ENCODE data around the gene SLC38A11. TPM values are rescaled to one million over a fixed set of nuclear protein-coding genes. Genes with fewer than 3 reads are reported as not detected.
"Not testable (repeated sequence)": the region's sequence is repeated elsewhere in the genome, so short reads cannot be mapped to it uniquely, and the experiment has no call there.

SLC38A11 gene
- total and polyA plus RNA-seq, 4 experiments from 2014 or later: not detected

- POLR2A ChIA-PET (ENCODE audit: partially characterized antibody); H3K27ac Mint-ChIP-seq; H3K4me3 ChIP-seq (ENCODE audit: low read length in 2 of 2); H3K27me3 ChIP-seq (ENCODE audit: insufficient read depth, low read length); H3K9me3 Mint-ChIP-seq; H3K36me3 ChIP-seq (ENCODE audit: insufficient read depth, low read length); H3K4me3 Mint-ChIP-seq; H3K4me1 ChIP-seq (ENCODE audit: insufficient read depth, low read length); H3K36me3 Mint-ChIP-seq; H3K9me3 ChIP-seq (ENCODE audit: control insufficient read depth in 1 of 2, low read length in 2 of 2); intact Hi-C loops (cut with micrococcal nuclease); DNase-seq; H3K27ac ChIP-seq (ENCODE audit: low read depth, low read length); H3K27me3 Mint-ChIP-seq; H3K4me1 Mint-ChIP-seq; CTCF ChIA-PET (ENCODE audit: partially characterized antibody): not testable (repeated sequence)
These were observed 25.4 kb upstream of the SLC38A11 start for GRCh38 chr2:164980688-164981087.

DNA sequence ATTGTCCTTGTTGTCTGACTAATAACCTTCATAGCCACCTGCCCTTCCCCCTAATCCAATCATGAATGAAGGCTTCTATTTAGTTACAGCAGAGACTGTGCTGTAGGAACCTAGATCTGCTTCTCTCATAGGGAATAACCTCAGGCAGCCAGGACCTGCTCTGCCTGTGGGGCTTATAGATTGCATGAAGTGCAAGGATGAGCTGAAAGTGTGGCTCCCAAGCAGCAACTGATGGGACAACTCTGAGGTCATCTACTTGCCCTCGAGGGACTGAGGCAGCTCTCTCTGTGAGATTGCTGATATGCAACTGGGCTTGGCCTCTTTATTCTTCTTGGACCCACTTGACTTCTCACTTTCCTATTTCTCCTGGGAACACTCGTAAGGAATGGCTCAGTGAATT, 23.8 kb upstream of the SLC38A11 start:
- POLR2A ChIA-PET (ENCODE audit: partially characterized antibody): no interaction called here
- no peaks in the 10 kb centered on the region for H3K9me3 ChIP-seq (ENCODE audit: control insufficient read depth in 1 of 2, low read length in 2 of 2)
- H3K36me3 ChIP-seq (ENCODE audit: insufficient read depth, low read length): no peaks in the 10 kb centered on the region
- Mint-ChIP-seq H3K27me3 (peaks cover 0 to 1% of the 10 kb centered on the region in 2 donors), H3K36me3 (no peaks in the 10 kb centered on the region), H3K4me1 (peaks cover 0 to 2% (median 0%) of the 10 kb centered on the region in 4 donors), H3K27ac (no peak overlapping the region), H3K4me3 (no peak overlapping the region), H3K9me3 (no peaks in the 10 kb centered on the region)
- intact Hi-C loops (cut with micrococcal nuclease): no loop called here
- no peak overlapping the region for H3K4me3 ChIP-seq (ENCODE audit: low read length in 2 of 2)
- H3K27me3 ChIP-seq (ENCODE audit: insufficient read depth, low read length): no peaks in the 10 kb centered on the region
- no peak for DNase-seq
- no peaks in the 10 kb centered on the region for H3K4me1 ChIP-seq (ENCODE audit: insufficient read depth, low read length)
- no peak overlapping the region for H3K27ac ChIP-seq (ENCODE audit: low read depth, low read length)
- CTCF ChIA-PET (ENCODE audit: partially characterized antibody): no interaction called here

DNA sequence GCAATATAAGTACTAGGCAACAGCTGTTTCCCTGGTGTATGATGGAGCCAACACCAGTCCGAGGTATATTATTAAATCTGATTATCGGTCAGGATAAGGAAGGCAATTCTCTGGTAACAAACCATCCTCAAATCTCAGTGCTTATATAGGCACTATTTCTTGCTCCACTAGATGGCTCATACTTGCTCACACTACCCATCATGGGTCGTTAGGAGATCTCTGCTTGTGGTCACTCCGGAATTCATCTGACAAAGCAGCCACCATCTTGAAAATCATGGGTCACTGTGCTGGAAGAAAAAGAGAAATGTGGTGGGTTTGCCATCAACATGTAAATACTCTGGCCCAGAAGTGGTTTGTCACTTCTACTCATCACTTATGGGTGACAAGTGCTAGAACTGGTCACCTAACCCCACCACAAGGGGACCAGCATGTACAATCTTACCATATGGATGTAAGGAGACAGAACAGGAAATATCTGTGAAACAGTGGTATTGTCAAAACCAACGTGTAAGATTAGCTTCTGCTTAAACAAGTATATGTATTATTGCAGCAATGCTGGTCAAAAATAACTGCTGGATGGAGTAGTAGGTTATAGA, 21.6 kb upstream of the SLC38A11 start:
- H3K9me3 Mint-ChIP-seq; H3K4me1 Mint-ChIP-seq; H3K36me3 Mint-ChIP-seq; DNase-seq; H3K36me3 ChIP-seq (ENCODE audit: insufficient read depth, low read length); H3K4me1 ChIP-seq (ENCODE audit: insufficient read depth, low read length); H3K27ac Mint-ChIP-seq; H3K4me3 Mint-ChIP-seq; H3K4me3 ChIP-seq (ENCODE audit: low read length in 2 of 2); H3K9me3 ChIP-seq (ENCODE audit: control insufficient read depth in 1 of 2, low read length in 2 of 2); H3K27ac ChIP-seq (ENCODE audit: low read depth, low read length); H3K27me3 Mint-ChIP-seq; H3K27me3 ChIP-seq (ENCODE audit: insufficient read depth, low read length); intact Hi-C loops (cut with micrococcal nuclease); POLR2A ChIA-PET (ENCODE audit: partially characterized antibody): not testable (repeated sequence)
- CTCF ChIA-PET (ENCODE audit: partially characterized antibody): interaction anchor here (1.5 kb wide), 1 partner anchor 13 kb away, joined by 3 read pairs; no protein-coding TSS in a partner anchor

- no peaks in the 10 kb centered on the region for H3K9me3 ChIP-seq (ENCODE audit: control insufficient read depth in 1 of 2, low read length in 2 of 2)
- Mint-ChIP-seq H3K36me3 (no peaks in the 10 kb centered on the region), H3K4me3 (no peak overlapping the region), H3K27ac (no peak overlapping the region), H3K4me1 (peaks cover 0 to 2% (median 0%) of the 10 kb centered on the region in 4 donors), H3K9me3 (no peaks in the 10 kb centered on the region), H3K27me3 (peaks cover 0 to 1% of the 10 kb centered on the region in 2 donors)
- CTCF ChIA-PET (ENCODE audit: partially characterized antibody): interaction anchor here (1.5 kb wide), 1 partner anchor 14 kb away, joined by 3 read pairs; no protein-coding TSS in a partner anchor
- no peak overlapping the region for H3K4me3 ChIP-seq (ENCODE audit: low read length in 2 of 2)
- H3K4me1 ChIP-seq (ENCODE audit: insufficient read depth, low read length): no peaks in the 10 kb centered on the region
- no peak overlapping the region for H3K27ac ChIP-seq (ENCODE audit: low read depth, low read length)
- no peaks in the 10 kb centered on the region for H3K36me3 ChIP-seq (ENCODE audit: insufficient read depth, low read length)
- POLR2A ChIA-PET (ENCODE audit: partially characterized antibody): no interaction called here
- no peaks in the 10 kb centered on the region for H3K27me3 ChIP-seq (ENCODE audit: insufficient read depth, low read length)
- DNase-seq: no peak
- intact Hi-C loops (cut with micrococcal nuclease): no loop called here
These were observed 21.0 kb upstream of the SLC38A11 start for GRCh38 chr2:164976301-164976700.

DNA sequence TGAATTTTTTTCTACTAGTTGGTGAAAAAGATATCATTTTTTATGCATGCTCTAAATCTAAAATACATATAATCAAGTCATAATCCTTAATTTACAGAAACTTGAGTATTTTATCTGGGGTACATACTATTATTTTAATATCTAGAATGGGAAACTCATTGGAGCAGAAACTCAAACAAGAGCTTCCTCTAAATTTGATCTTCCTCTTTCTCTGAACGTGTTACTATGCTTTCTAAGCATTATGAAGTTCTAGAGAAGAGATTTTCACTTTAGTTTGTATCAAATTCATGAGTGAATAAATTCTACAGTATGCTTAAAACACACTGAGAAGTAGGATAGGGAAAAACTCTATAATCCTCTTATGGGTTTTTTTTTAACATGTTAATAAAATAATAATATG, 20.6 kb upstream of the SLC38A11 start:
- Histone ChIP-seq H3K4me1 (ENCODE audit: insufficient read depth, low read length) (no peaks in the 10 kb centered on the region), H3K4me3 (ENCODE audit: low read length in 2 of 2) (no peak overlapping the region), H3K9me3 (ENCODE audit: control insufficient read depth in 1 of 2, low read length in 2 of 2) (no peaks in the 10 kb centered on the region), H3K27ac (ENCODE audit: low read depth, low read length) (no peak overlapping the region), H3K36me3 (ENCODE audit: insufficient read depth, low read length) (no peaks in the 10 kb centered on the region), H3K27me3 (ENCODE audit: insufficient read depth, low read length) (no peaks in the 10 kb centered on the region)
- Mint-ChIP-seq H3K4me3 (no peak overlapping the region), H3K36me3 (no peaks in the 10 kb centered on the region), H3K4me1 (peaks cover 0 to 2% (median 0%) of the 10 kb centered on the region in 4 donors), H3K9me3 (no peaks in the 10 kb centered on the region), H3K27ac (no peak overlapping the region), H3K27me3 (peaks cover 0 to 1% of the 10 kb centered on the region in 2 donors)
- intact Hi-C loops (cut with micrococcal nuclease): no loop called here
- ChIA-PET POLR2A (ENCODE audit: partially characterized antibody) (no interaction called here), CTCF (ENCODE audit: partially characterized antibody) (interaction anchor here (1.5 kb wide), 1 partner anchor 14 kb away, joined by 3 read pairs; no protein-coding TSS in a partner anchor)
- DNase-seq: no peak

DNA sequence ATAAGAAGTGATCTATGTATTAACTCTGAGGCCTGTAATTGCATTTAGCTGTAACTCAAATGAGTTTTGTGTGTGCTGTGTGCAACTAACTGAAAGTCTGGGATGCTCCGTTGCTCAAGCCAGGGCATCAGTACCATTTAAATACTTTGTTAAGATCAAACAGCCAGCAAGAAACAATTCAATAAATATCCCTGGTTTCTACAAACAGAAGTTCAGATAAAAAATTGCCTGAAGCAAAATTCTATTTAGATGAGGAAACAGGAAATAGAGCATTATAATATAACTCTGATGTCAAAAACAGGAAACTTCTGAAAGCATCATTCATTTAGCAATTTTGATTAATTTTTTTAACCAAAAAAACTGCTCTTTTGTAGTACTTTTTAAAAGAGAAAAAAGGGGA, 18.9 kb upstream of the SLC38A11 start:
- DNase-seq: no peak
- Mint-ChIP-seq H3K27ac (no peak overlapping the region), H3K4me1 (peaks cover 0 to 2% (median 0%) of the 10 kb centered on the region in 4 donors), H3K27me3 (no peaks in the 10 kb centered on the region), H3K36me3 (no peaks in the 10 kb centered on the region), H3K4me3 (no peak overlapping the region), H3K9me3 (no peaks in the 10 kb centered on the region)
- CTCF ChIA-PET (ENCODE audit: partially characterized antibody): no interaction called here
- H3K36me3 ChIP-seq (ENCODE audit: insufficient read depth, low read length): no peaks in the 10 kb centered on the region
- no peaks in the 10 kb centered on the region for H3K4me1 ChIP-seq (ENCODE audit: insufficient read depth, low read length)
- intact Hi-C loops (cut with micrococcal nuclease): no loop called here
- H3K27ac ChIP-seq (ENCODE audit: low read depth, low read length): no peak overlapping the region
- POLR2A ChIA-PET (ENCODE audit: partially characterized antibody): no interaction called here
- H3K27me3 ChIP-seq (ENCODE audit: insufficient read depth, low read length): no peaks in the 10 kb centered on the region
- H3K9me3 ChIP-seq (ENCODE audit: control insufficient read depth in 1 of 2, low read length in 2 of 2): no peaks in the 10 kb centered on the region
- no peak overlapping the region for H3K4me3 ChIP-seq (ENCODE audit: low read length in 2 of 2)

DNA sequence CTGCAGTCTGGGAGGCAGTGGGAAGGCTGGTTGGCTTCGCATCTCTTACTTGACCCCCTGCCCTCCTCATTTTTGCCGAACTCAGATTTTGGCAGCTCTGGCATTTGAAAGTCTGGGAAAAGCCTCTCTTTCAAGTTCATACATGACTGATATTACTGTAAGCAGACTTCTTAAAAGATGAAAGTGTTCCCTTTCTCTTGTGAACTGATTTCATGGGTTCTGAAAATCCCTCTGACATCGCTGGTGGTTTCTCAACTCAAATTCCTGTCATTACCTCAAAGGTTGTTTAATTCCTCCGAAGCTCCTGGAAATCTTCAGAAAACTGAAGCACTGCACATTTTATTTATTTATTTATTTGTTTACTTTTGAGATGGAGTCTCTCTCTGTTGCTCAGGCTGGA, 16.9 kb upstream of the SLC38A11 start:
- no peaks in the 10 kb centered on the region for H3K27me3 Mint-ChIP-seq
- ChIA-PET CTCF (ENCODE audit: partially characterized antibody) (no interaction called here), POLR2A (ENCODE audit: partially characterized antibody) (no interaction called here)

More for the DNA sequence above, 16.9 kb upstream of the SLC38A11 start:
- Histone ChIP-seq H3K27ac (ENCODE audit: low read depth, low read length) (no peak overlapping the region), H3K27me3 (ENCODE audit: insufficient read depth, low read length) (no peaks in the 10 kb centered on the region), H3K4me3 (ENCODE audit: low read length in 2 of 2) (no peak overlapping the region), H3K36me3 (ENCODE audit: insufficient read depth, low read length) (no peaks in the 10 kb centered on the region), H3K4me1 (ENCODE audit: insufficient read depth, low read length) (no peaks in the 10 kb centered on the region), H3K9me3 (ENCODE audit: control insufficient read depth in 1 of 2, low read length in 2 of 2) (no peaks in the 10 kb centered on the region)
- Mint-ChIP-seq H3K27ac (no peak overlapping the region), H3K36me3 (no peaks in the 10 kb centered on the region), H3K9me3 (peaks cover 0 to 5% (median 0%) of the 10 kb centered on the region in 8 donors), H3K4me1 (peaks cover 0 to 2% (median 0%) of the 10 kb centered on the region in 4 donors), H3K4me3 (no peak overlapping the region)
- DNase-seq: no peak
- intact Hi-C loops (cut with micrococcal nuclease): no loop called here

All from CD4-positive, alpha-beta memory T cell (primary cell).